Trophoblast cell (in vitro differentiated cells and primary cell): Measurements from ENCODE around the gene VPS16.
A peak's percentile ranks its signal among the peaks of the same experiment; 100 is the strongest.
"Not testable (repeated sequence)": the region's sequence is repeated elsewhere in the genome, so short reads cannot be mapped to it uniquely, and the experiment has no call there.

Experiments used
- DNase-seq, 2 donors: peaks; one replicate each; pipeline ENCODE4 v3.0.0-alpha.2; 2016
- H2AFZ ChIP-seq: 2 replicates; pipeline ENCODE4 v1.6.1; 2013; ENCODE audit warnings: low read length, moderate library complexity, mild to moderate bottlenecking; ENCODE audit not compliant: insufficient read depth, poor library complexity
- H2AK5ac ChIP-seq: 2 replicates; pipeline ENCODE4 v1.6.1; 2013; ENCODE audit warnings: mild to moderate bottlenecking, low read length
- H2BK120ac ChIP-seq: 2 replicates; pipeline ENCODE4 v1.6.1; 2013; ENCODE audit warnings: low read length, mild to moderate bottlenecking, moderate library complexity; ENCODE audit not compliant: insufficient read depth, poor library complexity
- H2BK12ac ChIP-seq: 2 replicates; pipeline ENCODE4 v1.6.1; 2013; ENCODE audit warnings: mild to moderate bottlenecking, low read length, moderate library complexity
- H2BK5ac ChIP-seq: 2 replicates; pipeline ENCODE4 v1.6.1; 2013; ENCODE audit warnings: low read length, low read depth, moderate library complexity, mild to moderate bottlenecking; ENCODE audit not compliant: poor library complexity
- H3K14ac ChIP-seq: 2 replicates; pipeline ENCODE4 v1.6.1; 2013; ENCODE audit warnings: mild to moderate bottlenecking, low read length
- H3K18ac ChIP-seq: 2 replicates; pipeline ENCODE4 v1.6.1; 2013; ENCODE audit warnings: mild to moderate bottlenecking, low read length
- H3K23ac ChIP-seq: 2 replicates; pipeline ENCODE4 v1.6.1; 2013; ENCODE audit warnings: low read length
- H3K27ac ChIP-seq: 2 replicates; pipeline ENCODE4 v1.5.1; 2013; ENCODE audit warnings: low read depth, mild to moderate bottlenecking, inconsistent platforms, low read length, moderate library complexity
- H3K27me3 ChIP-seq: 2 replicates; pipeline ENCODE4 v1.6.1; 2013; ENCODE audit warnings: inconsistent platforms, mild to moderate bottlenecking, low read length, moderate library complexity; ENCODE audit not compliant: insufficient read depth
- H3K36me3 ChIP-seq, 2 experiments: 1 replicate in 1 of 2; 2 replicates in 1 of 2; pipeline ENCODE4 v1.6.1; 2013; ENCODE audit warnings: low read length in 2 of 2, mild to moderate bottlenecking in 2 of 2, moderate library complexity in 1 of 2; ENCODE audit not compliant: insufficient read depth in 2 of 2, control insufficient read depth in 1 of 2
- H3K4ac ChIP-seq: 2 replicates; pipeline ENCODE4 v1.6.1; 2013; ENCODE audit warnings: low read depth, mild to moderate bottlenecking, low read length, moderate library complexity
- H3K4me1 ChIP-seq, 2 experiments: 1 replicate in 1 of 2; 2 replicates in 1 of 2; pipeline ENCODE4 v1.6.1; 2013; ENCODE audit warnings: low read length in 2 of 2, mild to moderate bottlenecking in 2 of 2, moderate library complexity in 1 of 2; ENCODE audit not compliant: insufficient read depth in 2 of 2, control insufficient read depth in 1 of 2
- H3K4me2 ChIP-seq: 2 replicates; pipeline ENCODE4 v1.6.1; 2013; ENCODE audit warnings: inconsistent platforms, mild to moderate bottlenecking, low read length, moderate library complexity
- H3K4me3 ChIP-seq: 2 replicates; pipeline ENCODE4 v1.5.1; 2013; ENCODE audit warnings: mild to moderate bottlenecking, low read depth, low read length, inconsistent platforms
- H3K79me1 ChIP-seq: one replicate; pipeline ENCODE4 v1.6.1; 2013; ENCODE audit warnings: low read length
- H3K79me2 ChIP-seq: 2 replicates; pipeline ENCODE4 v1.6.1; 2013; ENCODE audit warnings: low read length, mild to moderate bottlenecking; ENCODE audit not compliant: control insufficient read depth, insufficient read depth, poor library complexity
- H3K9ac ChIP-seq: 2 replicates; pipeline ENCODE4 v1.6.1; 2013; ENCODE audit warnings: mild to moderate bottlenecking, low read length
- H3K9me3 ChIP-seq: 2 replicates; pipeline ENCODE4 v1.6.1; 2013; ENCODE audit warnings: low read depth, mild to moderate bottlenecking, control low read depth, inconsistent platforms, low read length; ENCODE audit not compliant: insufficient read depth
- H4K12ac ChIP-seq: 2 replicates; pipeline ENCODE4 v1.6.1; 2013; ENCODE audit warnings: low read depth, mild to moderate bottlenecking, low read length, moderate library complexity
- H4K8ac ChIP-seq: 2 replicates; pipeline ENCODE4 v1.6.1; 2013; ENCODE audit warnings: low read depth, mild to moderate bottlenecking, low read length, moderate library complexity
- H4K91ac ChIP-seq: one replicate; pipeline ENCODE4 v1.6.1; 2013; ENCODE audit warnings: low read depth, mild to moderate bottlenecking, low read length, moderate library complexity
- WGBS: extraction: QIAGEN DNeasy Blood & Tissue Kit; methylation state at CpG from one replicate; pipeline ENCODE4 v1.1.7; 2013; ENCODE audit warnings: missing lambda C conversion rate; ENCODE audit not compliant: insufficient read length, insufficient coverage; ENCODE audit errors: extremely low coverage; 5-methylcytosine and 5-hydroxymethylcytosine counted together

The VPS16 gene

DNA sequence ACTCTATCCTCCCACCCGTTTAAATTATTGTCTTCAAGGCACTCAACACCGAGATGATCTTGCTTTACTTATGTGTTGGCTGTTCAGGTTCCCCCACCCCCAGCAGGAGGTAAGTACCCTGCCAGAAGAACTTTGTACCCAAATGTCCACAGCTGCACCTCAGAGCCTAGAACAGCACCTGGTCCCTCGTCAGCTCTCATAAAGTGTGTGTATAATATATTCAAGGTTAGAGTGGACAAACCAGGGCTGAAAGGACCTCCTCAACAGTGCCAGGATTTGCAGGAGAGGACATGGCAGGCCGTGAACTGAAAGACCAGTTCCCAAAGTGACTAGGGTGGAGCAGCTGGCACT lies 34.2 kb upstream of the VPS16 start:
- Histone ChIP-seq H3K23ac (no peak overlapping the region), H3K14ac (no peak overlapping the region), H4K8ac (no peak overlapping the region), H3K9ac (no peak overlapping the region), H2BK5ac (no peak overlapping the region), H2BK12ac (no peak overlapping the region), H3K4me2 (no peak overlapping the region), H3K9me3 (peaks cover 2% of the 10 kb centered on the region), H3K27me3 (peaks cover 42% of the 10 kb centered on the region), H3K4me3 (no peak overlapping the region), H3K4me1 (peaks cover 0 to 3% of the 10 kb centered on the region in 2 experiments), H4K91ac (no peak overlapping the region), H3K36me3 (no peaks in the 10 kb centered on the region), H3K18ac (no peak overlapping the region), H2BK120ac (no peak overlapping the region), H4K12ac (no peak overlapping the region), H3K27ac (no peak overlapping the region), H3K79me2 (no peaks in the 10 kb centered on the region), H3K4ac (no peak overlapping the region), H2AK5ac (no peak overlapping the region), H2AFZ (no peak overlapping the region), H3K79me1 (no peaks in the 10 kb centered on the region)
- WGBS: no CpG with 5 or more reads among the region's 4 CpGs
- no peak for DNase-seq

DNA sequence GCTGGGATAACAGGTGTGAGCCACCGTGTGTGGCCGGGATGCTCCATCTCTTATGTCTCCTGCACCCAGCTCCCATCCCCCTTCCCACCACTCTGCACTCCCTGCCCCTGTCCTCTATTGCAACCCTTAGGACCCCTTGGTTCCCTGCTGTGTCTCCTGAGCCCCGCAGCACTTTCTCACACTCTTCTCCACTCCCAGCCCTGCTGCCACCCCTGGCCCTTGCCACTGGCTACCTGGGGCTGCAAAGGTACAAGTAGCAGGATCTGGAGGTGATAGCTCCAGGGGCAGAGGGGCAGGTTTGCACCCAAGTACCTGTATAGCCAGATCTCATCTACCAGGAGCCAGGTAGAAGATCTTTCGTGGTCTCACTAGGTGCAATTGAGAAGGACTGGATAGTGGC lies 33.5 kb upstream of the VPS16 start:
- no peak overlapping the region for H3K4me3 ChIP-seq
- H4K8ac ChIP-seq: no peak overlapping the region
- H2BK5ac ChIP-seq: no peak overlapping the region
- H3K9me3 ChIP-seq: peaks cover 2% of the 10 kb centered on the region
- WGBS: no CpG with 5 or more reads among the region's 4 CpGs
- H3K4me2 ChIP-seq: no peak overlapping the region
- H3K9ac ChIP-seq: no peak overlapping the region
- H4K91ac ChIP-seq: no peak overlapping the region
- no peak overlapping the region for H2BK12ac ChIP-seq
- peaks cover 0 to 3% of the 10 kb centered on the region in 2 experiments for H3K4me1 ChIP-seq
- no peak overlapping the region for H3K23ac ChIP-seq
- peaks cover 37% of the 10 kb centered on the region for H3K27me3 ChIP-seq
- no peak overlapping the region for H4K12ac ChIP-seq
- H3K79me1 ChIP-seq: no peaks in the 10 kb centered on the region
- no peak overlapping the region for H3K4ac ChIP-seq
- H3K14ac ChIP-seq: no peak overlapping the region
- no peaks in the 10 kb centered on the region for H3K79me2 ChIP-seq
- DNase-seq: no peak
- no peak overlapping the region for H3K18ac ChIP-seq
- no peak overlapping the region for H2BK120ac ChIP-seq
- H3K36me3 ChIP-seq: no peaks in the 10 kb centered on the region
- no peak overlapping the region for H3K27ac ChIP-seq
- H2AFZ ChIP-seq: no peak overlapping the region
- no peak overlapping the region for H2AK5ac ChIP-seq

DNA sequence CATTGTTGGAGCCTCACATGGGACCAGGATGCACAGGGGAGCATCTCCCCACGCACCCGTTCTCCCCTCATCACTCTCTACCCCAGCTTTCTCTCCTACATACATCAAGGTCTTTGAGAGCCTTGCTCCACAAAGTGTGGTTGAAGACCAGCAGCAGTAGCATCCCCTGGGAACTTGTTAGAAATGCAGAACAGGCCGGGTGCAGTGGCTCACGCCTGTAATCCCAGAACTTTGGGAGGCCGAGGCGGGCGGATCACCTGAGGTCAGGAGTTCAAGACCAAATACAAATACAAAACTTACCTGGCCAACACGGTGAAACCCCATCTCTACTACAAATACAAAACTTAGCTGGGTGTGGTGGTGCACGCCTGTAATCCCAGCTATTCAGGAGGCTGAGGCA lies 32.6 kb upstream of the VPS16 start:
- not testable (repeated sequence) for H2BK5ac ChIP-seq, DNase-seq, H3K79me2 ChIP-seq, H3K9ac ChIP-seq, H2AFZ ChIP-seq, H3K18ac ChIP-seq, H3K4me1 ChIP-seq, H4K91ac ChIP-seq, H3K79me1 ChIP-seq, H3K4ac ChIP-seq, H3K36me3 ChIP-seq, H3K4me3 ChIP-seq, H3K23ac ChIP-seq, H3K14ac ChIP-seq, H4K12ac ChIP-seq, H3K9me3 ChIP-seq, H2BK12ac ChIP-seq, H2BK120ac ChIP-seq, H2AK5ac ChIP-seq, H4K8ac ChIP-seq, H3K27ac ChIP-seq, H3K4me2 ChIP-seq
- peaks cover 34% of the 10 kb centered on the region for H3K27me3 ChIP-seq
- WGBS: no CpG with 5 or more reads among the region's 9 CpGs

DNA sequence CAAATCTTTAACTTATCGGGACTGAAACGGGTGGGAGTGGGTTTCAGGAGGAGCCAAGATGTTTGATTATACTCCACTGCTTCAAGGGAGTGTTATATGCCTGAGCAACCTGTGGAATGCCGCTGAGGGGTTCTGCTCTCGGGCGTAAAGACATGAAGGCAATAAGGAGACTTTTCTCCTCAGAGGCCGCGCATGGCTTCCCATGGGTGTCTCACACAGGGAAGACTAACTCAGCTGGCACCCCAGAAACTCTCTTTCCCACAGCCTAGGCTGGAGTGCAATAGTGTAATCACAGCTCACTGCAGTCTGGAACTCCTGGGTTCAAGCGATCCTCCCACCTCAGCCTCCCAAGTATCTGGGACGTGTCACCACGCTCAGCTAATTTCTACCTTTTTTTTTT lies 30.9 kb upstream of the VPS16 start:
- Histone ChIP-seq H4K8ac (no peak overlapping the region), H3K4me1 (peaks cover 4% of the 10 kb centered on the region in 2 experiments), H3K27me3 (peaks cover 24% of the 10 kb centered on the region), H3K9ac (no peak overlapping the region), H3K36me3 (no peaks in the 10 kb centered on the region), H3K27ac (no peak overlapping the region), H2AFZ (no peak overlapping the region), H2BK5ac (no peak overlapping the region), H2BK120ac (no peak overlapping the region), H3K9me3 (peaks cover 2% of the 10 kb centered on the region), H3K79me1 (no peaks in the 10 kb centered on the region), H2AK5ac (no peak overlapping the region), H4K91ac (no peak overlapping the region), H2BK12ac (no peak overlapping the region), H3K4me3 (no peak overlapping the region), H3K18ac (no peak overlapping the region), H3K79me2 (no peaks in the 10 kb centered on the region), H3K14ac (no peak overlapping the region), H3K4me2 (no peak overlapping the region), H3K4ac (no peak overlapping the region), H3K23ac (no peak overlapping the region), H4K12ac (no peak overlapping the region)
- WGBS: no CpG with 5 or more reads among the region's 10 CpGs
- DNase-seq: peak in 1 of 2 donors; percentile 15
